Suppressor macrophage (primary cell): ENCODE data around the gene EEF1AKMT3.
A peak's percentile ranks its signal among the peaks of the same experiment; 100 is the strongest.
"Not testable (repeated sequence)": the region's sequence is repeated elsewhere in the genome, so short reads cannot be mapped to it uniquely, and the experiment has no call there.

Source experiments
- DNase-seq, 4 experiments: peaks; one replicate each; pipeline ENCODE4 v3.0.0-alpha.2; 2020 to 2022

Gene EEF1AKMT3

DNA sequence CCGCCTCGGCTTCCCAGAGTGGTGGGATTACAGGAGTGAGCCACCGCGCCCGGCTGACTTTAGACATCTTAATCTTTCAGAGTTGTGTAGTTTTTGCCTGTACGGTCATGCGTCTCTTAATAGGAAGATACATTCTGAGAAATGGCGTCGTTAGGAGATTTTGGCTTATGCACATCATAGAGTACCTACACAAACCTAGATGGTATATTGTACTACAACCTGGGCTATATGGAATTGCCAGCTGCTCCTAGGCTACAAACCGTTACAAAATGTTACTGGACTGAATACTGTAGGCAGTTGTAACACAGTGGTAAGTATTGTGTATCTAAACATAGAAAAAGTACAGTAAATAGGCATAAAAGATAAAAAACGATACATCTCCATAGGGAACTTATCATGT, 11.4 kb downstream of the EEF1AKMT3 start:
- DNase-seq: no peak

DNA sequence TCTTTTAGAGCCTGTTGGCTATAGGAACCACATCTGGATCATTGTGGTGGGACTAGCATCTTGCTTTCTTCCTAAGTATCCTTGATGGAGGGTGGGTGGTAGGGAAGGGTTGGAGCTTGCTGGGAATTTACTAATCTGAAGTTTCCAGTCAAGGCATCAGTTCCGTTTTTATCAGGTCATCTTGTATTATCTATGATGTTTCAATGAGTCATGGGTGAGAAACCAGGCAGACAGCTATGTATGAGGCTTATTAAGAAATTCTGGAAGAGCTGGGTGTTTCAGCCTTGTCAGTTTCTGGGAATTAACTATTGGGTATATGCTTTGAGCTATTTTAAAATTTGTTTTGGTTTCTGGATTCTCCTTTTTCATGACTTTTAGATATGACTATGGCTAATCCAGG, 21.5 kb downstream of the EEF1AKMT3 start:
- peak in 1 of 4 experiments; percentile 12 for DNase-seq

DNA sequence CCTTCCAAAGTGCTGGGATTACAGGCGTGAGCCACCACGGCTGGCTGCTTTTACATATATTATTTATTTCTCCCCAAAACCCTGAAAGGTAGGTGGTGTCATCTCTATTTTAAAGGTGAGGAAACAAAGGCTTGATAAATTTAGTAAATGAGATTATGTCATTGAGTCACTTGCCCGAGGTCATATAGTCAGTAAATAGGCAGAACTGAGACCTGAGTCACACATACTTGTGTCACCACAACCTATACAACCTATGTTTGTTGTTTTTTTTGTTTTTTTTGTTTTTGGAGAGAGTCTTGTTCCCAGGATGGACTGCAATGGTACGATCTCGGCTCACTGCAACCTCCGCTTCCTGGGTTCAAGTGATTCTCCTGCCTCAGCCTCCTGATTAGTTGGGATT, 22.9 kb downstream of the EEF1AKMT3 start:
- DNase-seq: no peak

DNA sequence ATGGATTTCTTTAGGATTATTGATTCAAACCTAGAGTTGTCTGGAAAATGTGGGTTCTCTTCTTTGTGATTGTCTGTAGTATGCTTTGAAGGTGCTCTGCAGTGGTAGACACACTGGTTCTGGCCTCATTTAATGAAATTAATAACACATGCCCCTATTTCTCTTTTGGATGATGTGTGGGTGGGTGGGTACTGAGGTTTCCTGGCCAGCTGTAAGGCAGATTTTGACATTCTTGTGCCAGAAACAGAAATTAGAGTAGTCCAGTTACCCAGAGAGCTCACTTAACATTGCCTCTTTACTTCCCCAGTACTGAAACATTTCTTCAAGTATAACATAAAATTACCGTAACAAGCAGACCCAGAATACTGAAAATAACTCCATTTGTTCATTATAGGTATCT, 24.6 kb downstream of the EEF1AKMT3 start:
- no peak for DNase-seq

DNA sequence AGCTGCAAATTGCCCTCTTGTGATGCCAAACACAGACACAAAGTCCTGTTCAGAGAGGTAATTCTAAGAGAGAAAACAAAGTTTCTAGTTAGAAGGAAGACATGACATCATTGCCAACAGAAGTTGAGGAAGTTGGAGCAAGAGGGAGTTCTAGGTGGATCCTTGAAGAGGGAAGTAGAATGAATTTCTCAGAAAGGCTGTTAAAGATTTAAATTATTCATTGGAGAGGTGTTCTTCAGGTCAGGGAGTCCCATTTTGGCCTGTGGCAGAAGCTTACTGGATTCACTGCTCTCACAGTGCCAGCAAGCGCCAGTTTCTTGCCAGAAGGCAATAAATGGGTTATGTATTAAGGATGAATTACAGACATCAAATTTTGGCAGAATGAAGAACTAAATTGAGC, 25.5 kb downstream of the EEF1AKMT3 start:
- peak; percentile 15 to 73 (median 60) for DNase-seq

DNA sequence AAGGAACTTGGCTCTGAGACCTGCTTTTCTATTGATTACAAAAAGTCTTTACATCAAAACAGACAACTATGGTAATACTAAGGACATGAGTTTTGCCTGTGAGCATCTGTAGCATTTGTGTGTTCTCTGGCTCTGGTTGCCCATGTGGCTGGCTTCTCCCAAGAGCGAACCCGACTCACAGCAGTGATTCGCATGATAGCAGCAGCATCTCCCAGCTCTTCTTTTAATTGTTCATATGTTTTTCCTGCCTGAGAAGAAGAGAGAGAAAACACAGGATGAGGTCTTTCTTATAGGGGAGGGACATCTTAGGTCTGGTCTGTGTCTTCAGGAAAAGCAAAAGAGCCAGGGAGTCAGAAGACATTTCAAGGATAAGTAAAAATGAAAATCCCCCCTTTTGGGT, 28.6 kb downstream of the EEF1AKMT3 start:
- no peak for DNase-seq

DNA sequence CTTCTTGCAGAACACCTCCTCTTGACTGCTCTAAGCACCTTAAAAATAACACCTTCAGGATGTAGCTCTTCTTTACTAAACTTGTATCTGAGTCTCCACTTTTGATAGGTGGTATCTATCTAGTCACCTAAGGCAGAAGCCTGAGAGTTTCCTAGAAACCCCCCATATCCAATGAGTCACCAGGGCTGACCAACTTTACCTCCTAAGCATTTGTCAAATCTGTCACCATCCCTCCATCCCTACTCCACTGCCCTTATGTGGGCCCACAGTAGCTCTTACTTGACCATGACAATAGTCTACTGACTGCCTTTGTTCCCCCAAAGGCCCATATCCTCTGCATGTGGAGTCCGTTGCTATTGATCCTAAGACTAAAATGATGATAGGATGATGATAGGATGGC, 30.2 kb downstream of the EEF1AKMT3 start:
- no peak for DNase-seq

DNA sequence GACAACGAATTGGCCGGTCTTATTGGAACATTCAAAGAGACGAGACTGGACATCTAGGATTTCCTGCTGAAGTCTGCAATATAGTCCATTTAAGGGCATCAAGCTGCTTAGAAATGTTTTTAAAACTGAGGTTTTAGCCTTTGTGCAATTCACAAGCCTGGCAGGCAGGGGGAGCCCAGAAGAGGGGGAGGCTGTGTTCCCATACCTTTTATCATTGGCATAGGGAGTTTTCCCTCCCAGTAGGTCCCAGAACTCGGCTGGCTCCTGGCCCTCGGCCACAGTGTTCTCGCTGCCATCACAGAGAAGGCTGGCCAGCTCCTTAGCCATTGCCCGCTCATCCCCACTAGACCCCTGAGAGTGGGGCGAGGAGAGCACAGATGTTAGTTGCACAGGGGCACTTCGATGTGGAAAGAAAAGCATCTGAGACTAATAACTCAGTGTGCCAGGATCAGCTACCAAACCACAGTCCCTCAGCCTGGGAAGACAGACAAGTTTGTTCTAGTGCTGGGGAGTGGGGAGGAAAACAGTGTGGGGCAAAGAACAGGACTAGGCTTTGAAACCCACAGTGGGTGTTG, 31.0 kb downstream of the EEF1AKMT3 start:
- peak; percentile 51 to 65 (median 56) for DNase-seq

DNA sequence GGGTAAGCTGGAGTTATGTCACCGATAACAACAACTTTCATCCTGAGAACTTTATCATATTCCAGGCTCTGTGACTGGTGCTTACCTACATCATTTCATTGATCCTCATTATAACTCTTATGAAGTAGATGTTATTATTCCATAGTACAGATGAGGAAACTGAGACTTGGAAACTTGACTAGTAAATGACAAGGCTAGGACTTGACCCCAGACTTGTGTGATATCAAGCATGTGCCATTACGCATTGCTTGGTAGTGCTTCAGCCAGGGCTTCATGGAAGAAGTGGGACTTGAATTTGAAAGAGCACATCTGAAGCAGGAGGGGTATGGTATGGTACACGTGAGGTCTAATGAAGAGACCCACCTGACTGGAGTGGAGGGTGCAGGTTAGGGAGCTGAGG, 34.3 kb downstream of the EEF1AKMT3 start:
- DNase-seq: no peak

DNA sequence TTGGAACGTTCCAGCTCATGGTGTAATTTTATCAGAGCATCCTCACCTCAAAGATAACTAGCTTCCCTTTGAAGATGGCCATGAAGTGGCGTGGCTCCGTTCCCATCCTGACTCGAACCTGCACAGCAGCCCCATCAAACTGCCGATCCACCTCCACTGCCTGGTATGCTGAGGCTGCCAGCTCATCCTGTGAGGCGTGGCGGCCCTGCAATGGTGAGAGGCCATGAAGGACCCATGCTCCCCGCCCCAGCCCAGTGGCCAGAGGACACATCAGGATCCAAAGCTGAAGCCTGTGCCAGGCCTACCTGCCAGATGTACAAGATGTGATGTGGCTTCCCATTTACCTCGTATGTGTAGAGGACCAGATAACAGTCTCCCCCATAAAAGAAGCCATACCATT, 34.9 kb downstream of the EEF1AKMT3 start:
- DNase-seq: no peak

DNA sequence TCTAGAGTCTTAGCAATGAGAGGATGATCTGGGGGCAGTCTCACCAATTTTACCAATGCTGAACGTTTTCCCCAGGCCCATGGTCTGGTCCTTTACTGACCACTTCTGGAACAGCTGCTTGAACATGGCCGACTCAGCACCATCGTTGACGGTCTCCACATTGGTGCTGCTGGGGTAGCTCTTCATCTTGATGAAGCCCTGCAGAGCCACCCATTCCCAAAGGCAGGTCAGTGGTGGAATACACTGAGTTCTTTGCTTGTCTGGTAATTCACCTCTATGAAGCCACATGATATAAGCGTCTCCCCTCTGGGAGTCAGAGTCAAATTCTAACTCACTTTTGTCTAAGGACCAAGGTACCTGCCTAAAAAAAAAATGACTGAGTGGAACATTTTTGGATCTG, 35.9 kb downstream of the EEF1AKMT3 start:
- DNase-seq: no peak

DNA sequence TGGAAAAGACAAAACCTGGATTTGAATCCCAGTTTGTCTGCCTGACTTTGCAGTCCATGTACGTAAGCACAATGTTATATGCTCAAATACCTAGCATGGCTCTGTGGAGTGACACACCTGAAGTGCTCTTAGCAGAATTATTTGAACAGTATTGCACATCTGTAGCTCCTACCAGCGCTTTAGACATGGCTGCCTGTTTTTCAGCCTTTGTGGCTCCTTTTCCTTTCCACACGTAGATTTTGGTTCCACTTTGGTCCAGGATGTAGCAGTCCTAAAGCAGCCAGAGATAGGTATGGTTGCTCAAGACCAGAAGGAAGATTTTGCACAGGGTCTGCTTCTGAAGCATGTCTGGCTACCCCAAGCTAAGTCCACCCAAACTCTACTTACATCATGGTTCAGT, 37.0 kb downstream of the EEF1AKMT3 start:
- DNase-seq: no peak

DNA sequence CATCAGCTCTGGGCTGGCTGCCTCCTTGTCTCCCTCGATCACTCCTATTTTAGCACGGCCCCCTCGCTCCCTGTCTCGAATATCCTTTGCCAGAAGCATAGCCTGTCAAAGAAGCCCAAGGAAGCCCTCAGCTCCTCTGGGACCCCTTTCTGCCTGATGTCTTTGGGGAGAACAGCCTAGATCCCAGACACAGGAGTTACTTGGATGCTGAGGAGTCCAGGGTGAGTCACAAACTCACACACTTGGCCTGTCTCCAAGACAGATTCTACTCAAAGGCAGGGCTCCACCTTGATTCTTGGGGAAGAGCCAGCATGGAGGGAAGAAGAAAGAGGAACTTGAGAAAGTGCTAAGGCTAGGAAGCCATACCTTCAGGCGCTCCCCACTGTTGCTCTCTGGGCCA, 38.0 kb downstream of the EEF1AKMT3 start:
- DNase-seq: no peak

DNA sequence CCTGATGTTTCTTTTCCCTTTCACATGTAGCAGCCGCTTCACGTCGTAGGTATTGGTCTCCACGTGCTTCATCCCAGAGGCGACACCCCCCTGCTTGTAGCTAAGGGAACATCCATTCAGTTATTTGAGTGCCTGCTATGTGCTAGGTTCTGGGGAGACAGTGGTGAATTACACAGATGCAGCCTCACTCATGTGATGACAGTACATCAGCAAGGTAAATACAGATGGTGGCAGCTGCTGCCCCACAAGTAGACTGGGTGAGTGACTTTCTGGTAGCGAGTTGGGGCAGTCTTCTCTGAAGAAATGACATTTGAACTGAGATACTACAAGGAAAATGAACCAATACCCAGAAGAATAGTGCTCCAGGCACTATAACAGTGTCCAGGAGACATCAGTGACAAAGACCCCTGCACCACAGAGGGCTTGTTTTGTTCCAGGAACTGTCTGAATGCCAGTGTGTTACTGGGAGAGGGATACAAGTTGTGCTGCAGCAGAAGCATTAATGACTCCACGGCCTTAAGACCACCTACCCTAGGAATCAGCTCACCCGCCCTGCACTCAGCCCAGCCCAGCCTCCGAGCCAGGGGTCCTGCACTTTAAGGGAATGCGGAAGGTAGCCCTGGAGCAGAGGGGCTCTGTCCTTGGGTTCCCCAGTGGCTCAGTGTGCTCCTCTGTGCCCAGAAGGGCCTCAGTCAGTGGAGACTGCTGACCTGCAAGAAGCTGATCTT, 38.8 kb downstream of the EEF1AKMT3 start:
- DNase-seq: no peak

DNA sequence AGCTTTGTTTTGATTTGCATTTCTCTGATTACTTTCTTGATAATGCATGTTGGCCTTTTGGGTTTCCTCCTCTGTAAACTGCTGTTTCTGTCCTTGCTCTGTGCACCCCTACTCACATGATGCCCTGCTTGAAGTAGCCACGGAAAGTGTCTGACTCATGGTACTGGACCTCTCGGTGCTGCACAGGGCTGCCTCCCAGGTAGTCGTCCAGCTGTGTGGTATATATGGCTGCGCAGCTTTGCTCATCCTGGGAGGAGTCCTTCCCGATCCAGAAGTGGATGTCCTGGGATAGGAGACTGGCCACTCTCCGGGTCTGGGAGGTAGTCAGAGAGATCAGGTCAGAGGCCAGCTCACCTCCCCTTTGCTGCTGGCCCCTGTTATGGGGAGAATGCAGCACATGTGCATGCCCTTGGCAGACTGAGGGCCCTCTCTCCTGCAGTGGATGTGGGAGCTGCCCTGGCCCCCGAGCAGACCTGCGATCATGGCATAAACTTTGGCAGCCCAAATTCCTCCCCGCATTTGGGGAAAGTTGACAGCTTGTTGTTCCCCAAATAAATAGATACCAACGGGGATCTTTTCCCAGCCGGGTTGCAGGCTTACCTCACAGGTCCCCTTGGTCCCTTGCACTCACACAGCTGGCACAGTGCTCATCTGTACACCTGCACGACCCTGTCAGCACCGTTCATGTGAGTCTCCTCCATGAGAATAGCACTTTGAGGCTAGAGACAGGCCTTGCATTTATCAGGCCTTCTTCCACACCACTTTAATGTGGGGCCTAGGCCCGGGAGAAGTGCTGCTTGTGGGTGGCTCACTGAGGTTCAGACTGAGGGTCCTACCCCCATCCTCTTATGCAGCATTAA, 40.9 kb downstream of the EEF1AKMT3 start:
- DNase-seq: no peak

DNA sequence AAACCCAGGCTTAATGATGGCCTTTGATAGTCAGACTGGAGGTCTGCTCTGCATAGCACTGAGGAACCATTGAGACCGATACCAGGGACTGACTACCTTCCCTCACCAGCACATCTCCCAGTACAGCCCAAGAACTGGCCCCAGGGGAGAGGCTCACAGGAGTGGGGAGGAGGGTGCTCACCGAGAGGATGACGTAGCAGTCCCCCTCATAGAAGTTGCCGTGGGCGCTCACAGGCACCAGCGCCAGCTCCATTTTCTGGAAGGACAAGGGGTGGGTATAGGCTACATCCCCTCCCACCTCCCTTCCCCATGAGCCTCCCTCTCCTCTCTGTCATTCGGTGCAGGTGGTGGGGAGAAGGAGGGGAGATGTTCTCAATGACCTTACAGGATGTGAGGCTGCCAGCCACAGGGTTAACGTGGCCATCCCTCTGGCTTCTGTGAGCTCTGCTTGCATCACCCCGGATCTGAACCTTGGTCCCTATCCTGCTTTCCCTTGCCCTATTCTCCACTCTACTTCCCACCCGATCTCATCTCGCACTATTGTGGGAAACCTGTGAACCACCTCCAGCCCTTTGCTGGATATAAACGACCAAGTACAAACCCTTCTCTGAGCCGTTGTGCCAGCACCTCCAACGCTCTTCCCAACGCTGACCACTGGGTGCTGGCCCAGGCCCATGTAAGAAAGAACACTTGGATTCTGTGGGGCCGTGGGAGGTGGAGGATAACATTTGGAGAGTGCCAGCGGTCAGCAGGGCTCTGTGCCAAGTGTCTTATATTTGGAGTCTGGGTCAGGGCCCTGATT, 41.8 kb downstream of the EEF1AKMT3 start:
- no peak for DNase-seq

DNA sequence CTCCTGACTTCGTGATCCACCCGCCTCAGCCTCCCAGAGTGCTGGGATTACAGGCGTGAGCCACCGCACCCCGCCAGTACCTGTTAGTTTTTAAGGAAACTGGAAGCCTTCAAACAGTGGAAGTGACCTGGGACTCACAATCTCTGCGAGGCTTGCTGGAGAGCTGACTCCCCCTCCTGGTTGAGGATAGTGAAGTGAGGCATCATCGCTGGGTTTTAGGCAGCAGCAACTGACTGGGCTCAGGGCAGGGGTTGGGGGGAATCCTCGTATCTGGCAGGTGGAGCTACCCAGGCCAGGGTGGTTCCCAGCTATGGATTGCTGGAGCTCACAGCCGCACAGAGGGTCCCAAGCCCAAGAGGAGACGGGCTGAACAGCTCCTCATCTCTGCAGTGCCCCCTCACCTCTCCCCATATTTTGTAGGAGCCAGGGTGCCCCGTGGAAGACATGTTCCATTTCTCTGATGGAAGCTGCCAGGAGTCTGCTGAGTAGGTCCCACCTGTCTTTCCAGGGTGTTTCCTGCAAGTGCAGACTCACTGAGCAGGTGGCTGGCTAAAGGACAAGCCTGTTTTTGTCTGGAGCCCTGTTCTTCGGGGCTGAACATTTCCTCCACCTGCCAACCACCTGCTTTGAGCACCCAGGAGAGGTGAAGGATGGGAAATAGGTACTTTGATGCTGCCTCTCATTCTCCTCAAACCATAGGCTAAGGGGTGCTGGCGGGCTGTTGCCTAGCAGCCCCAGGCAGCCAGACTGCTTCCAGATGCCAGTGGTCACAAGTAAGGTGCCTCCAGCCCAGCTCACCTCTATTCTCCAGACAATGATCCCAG, 43.0 kb downstream of the EEF1AKMT3 start:
- no peak for DNase-seq

DNA sequence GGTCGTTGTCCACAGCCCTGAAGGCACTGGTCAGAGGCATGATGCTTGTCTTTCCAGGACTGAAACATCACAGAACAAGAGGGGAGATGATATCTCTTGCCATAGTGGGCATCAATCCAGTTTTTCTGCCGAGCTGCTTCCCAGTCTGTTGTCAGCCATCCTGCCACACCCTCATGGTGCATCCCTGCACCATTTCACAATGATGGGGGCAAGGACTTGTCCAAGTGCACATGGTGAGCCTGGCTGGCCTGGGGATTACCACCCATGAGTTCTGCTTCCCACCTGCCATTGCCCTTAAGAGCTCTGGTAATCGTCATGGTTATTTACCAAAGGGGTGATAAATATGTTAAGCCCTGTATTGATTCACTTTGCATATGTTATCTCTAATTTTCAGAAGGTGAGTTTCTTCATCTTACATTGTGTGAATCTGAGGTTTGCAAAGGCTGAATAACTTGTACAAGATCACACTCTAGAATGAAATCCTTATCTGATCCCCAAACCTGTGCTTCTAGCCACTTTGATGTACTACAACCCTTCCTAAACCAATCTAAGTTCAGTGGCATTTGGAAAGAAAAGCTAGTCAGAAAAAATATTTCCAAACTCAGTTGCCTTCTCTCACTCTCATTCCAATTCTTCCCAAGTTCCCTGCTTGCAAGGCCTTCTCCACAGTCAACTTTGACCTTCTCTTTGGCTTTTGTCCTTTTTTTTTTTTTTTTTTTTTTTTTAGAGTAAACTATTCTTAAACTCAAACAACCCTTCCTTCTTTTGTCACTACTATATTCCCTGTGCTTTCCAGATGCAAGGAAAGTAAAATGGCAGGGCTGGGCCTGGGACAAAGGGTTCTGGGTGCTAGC, 43.8 kb downstream of the EEF1AKMT3 start:
- DNase-seq: no peak

DNA sequence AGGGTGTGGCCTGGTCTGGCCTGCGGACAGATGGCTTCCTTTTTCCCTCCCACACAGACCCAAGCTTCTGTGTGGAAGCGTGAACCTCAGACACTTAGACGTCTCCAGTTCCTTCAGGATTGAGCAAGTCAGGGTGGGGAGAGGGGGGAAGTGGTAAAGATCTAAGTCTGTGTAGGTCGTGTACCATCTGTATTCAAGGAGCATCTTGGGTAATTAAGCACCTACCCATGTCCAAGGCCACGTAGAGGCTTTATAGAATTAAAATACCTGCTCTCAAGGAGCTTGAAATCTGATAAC, 44.4 kb downstream of the EEF1AKMT3 start:
- DNase-seq: peak; percentile 77 to 91 (median 88)

DNA sequence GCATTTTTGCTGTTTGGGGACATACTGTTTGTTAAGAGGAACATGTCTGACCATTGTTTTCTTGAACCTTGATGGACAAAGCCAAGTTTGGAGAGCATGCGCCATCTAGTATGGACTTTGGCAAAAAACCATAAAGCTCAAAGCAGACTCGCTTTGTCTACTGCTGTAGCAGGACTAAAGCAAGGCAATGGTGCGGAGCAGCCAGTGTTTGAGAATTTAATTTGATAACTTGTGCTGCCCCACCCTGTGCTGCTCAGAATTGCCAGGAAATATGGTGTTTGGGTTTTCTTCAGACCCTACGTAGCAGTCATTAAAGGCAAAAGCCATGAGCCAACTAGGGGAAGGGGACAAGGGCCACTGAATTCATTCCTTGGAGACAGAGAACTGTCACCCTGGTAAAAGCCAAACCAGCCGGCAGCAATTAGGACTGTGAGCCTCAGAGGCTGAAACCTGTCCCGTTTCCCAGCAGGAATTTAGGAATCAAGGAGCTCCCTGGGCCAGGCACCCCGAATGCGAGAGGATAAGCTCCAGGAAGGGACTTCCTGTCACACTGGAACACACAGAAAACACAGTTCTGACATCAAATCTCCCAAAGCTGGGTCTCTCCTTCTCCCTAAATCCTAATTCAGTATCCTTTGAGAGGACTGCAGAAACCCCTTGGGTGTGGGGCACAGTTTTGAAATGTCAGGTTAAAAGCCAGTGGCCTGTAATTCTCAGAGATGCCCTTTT, 45.0 kb downstream of the EEF1AKMT3 start:
- no peak for DNase-seq

DNA sequence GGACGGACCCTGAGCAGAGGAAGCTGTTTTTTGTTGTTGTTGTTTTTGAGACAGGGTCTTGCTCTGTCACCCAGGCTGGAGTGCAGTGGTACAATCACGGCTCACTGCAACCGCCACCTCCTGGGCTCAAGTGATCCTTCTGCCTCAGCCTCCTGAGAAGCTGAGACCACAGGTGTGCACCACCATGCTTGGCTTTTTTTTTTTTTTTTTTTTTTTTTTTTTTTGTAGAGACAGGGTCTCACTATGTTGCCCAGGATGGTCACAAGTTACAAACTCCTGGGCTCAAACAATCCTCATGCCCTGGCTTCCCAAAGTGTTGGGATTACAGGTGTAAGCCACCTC, 45.5 kb downstream of the EEF1AKMT3 start:
- DNase-seq: not testable (repeated sequence)
